ENCODE measurements around the gene KIAA1958.

Gene KIAA1958

GRCh38 chr9:112487008-112487798 is 576 bp downstream of the KIAA1958 start:
- DNase-seq (ENCODE audit: low read depth), result no peak
- peak overlapping the region; percentile 52 for H3K4me3 ChIP-seq (ENCODE audit: control insufficient read depth, low read depth, low read length)
- TF ChIP-seq, protein P1, sequence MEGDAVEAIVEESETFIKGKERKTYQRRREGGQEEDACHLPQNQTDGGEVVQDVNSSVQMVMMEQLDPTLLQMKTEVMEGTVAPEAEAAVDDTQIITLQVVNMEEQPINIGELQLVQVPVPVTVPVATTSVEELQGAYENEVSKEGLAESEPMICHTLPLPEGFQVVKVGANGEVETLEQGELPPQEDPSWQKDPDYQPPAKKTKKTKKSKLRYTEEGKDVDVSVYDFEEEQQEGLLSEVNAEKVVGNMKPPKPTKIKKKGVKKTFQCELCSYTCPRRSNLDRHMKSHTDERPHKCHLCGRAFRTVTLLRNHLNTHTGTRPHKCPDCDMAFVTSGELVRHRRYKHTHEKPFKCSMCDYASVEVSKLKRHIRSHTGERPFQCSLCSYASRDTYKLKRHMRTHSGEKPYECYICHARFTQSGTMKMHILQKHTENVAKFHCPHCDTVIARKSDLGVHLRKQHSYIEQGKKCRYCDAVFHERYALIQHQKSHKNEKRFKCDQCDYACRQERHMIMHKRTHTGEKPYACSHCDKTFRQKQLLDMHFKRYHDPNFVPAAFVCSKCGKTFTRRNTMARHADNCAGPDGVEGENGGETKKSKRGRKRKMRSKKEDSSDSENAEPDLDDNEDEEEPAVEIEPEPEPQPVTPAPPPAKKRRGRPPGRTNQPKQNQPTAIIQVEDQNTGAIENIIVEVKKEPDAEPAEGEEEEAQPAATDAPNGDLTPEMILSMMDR (IDR thresholded peaks at IDR 0.05; ENCODE audit: control insufficient read depth, insufficient read depth, low read depth, low read length, missing control alignments), result no peak

DNA sequence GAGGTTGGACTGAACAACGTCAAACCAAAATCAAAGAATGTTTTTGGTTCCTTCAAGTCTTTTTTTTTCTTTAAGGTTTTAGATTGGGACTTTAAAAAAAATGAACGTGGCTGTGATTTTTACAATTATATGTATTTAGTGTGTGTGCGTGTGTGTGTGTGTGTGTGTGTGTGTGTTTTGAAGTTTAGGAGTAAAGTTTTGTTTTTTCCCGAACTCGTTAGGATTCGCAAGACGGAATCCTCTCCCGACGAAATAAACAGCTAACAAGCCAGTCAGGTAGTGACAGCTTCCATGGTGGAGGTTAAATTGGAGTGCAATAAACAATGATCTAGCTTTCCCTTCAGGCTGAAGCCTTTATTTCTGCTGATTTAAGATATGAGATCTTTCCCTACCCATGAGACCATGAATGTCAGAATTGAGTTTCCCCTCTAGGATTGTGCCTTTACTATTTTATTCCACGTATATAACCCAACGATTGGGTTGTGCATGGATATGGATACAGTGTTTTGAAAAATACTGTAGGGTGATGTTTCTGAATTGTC is 1.2 kb downstream of the KIAA1958 start:
- peak overlapping the region; percentile 52 for H3K4me3 ChIP-seq (ENCODE audit: control insufficient read depth, low read depth, low read length)
- TF ChIP-seq, protein P1 (IDR thresholded peaks at IDR 0.05; ENCODE audit: control insufficient read depth, insufficient read depth, low read depth, low read length, missing control alignments), result no peak
- DNase-seq (ENCODE audit: low read depth), result no peak

- DNase-seq (ENCODE audit: low read depth), result no peak
Measured at GRCh38 chr9:112489039-112489546, 2.5 kb downstream of the KIAA1958 start.

DNA sequence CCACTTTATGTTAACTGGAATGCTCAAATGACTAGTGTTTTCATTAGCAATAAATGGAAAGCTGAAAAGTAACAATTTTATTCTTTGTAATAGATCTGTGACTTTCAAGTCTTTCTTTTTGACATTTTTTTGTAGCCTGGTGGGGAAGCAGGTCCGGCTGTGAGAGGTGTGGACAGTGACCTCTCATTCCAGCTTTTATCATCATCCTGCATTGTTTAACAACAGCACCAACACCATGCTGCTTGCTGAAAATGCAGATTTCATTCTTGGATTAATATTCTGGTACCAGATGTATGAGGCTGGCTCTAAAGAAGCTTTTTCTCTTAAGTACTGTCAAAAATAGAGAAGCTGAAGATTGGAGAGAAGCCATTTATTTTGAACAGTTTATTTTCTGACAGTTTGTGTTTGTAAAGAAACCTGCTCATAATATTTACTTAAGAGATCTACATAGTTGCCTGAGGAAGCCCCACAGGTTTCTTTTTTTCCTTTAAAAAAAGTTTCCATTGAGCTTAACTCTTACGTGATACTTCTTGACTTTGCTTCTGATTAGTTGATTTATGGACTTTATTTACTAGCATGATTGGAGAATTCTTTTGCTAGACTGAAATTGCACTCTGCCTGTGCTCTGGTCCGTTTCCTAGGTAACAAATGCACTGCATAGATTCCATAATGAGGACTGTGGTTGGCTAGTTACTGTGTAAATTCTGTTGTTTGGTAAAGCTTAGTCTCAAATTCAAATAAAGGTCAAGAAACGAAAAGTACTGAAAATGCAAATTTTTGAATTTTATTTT is 3.4 kb downstream of the KIAA1958 start:
- TF ChIP-seq, protein P1 (IDR thresholded peaks at IDR 0.05; ENCODE audit: control insufficient read depth, insufficient read depth, low read depth, low read length, missing control alignments), result no peak
- H3K4me3 ChIP-seq (ENCODE audit: control insufficient read depth, low read depth, low read length), result no peak overlapping the region

More at GRCh38 chr9:112489039-112489546, 2.5 kb downstream of the KIAA1958 start:
- TF ChIP-seq, protein P1 (IDR thresholded peaks at IDR 0.05; ENCODE audit: control insufficient read depth, insufficient read depth, low read depth, low read length, missing control alignments), result no peak
- H3K4me3 ChIP-seq (ENCODE audit: control insufficient read depth, low read depth, low read length), result no peak overlapping the region

GRCh38 chr9:112493393-112494137 is 6.9 kb downstream of the KIAA1958 start:
- TF ChIP-seq, protein P1 (IDR thresholded peaks at IDR 0.05; ENCODE audit: control insufficient read depth, insufficient read depth, low read depth, low read length, missing control alignments), result no peak
- no peak overlapping the region for H3K4me3 ChIP-seq (ENCODE audit: control insufficient read depth, low read depth, low read length)
- DNase-seq (ENCODE audit: low read depth), result peak; percentile 91

More for the DNA sequence above, 3.4 kb downstream of the KIAA1958 start:
- no peak for DNase-seq (ENCODE audit: low read depth)

DNA sequence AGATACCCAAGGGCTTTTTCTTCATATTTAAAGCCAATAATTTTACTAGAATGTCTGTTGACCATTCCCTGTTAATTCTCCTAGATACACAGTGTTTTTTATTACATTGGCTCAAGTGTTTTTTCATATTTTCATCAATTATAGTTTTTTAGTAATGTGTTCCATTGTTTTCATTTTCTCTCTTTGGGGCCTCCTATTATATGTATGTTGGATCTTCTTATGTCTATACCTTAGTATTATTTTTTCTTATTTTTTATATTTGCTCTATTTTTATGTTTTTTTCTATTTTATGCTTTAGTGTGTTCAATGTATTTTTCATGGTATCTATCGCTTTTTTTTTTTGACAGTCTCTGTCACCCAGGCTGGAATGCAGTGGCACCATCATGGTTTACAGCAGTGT is 7.5 kb downstream of the KIAA1958 start:
- no peak for DNase-seq (ENCODE audit: low read depth)
- TF ChIP-seq, protein P1 (IDR thresholded peaks at IDR 0.05; ENCODE audit: control insufficient read depth, insufficient read depth, low read depth, low read length, missing control alignments), result no peak
- H3K4me3 ChIP-seq (ENCODE audit: control insufficient read depth, low read depth, low read length), result no peak overlapping the region
